ENCODE data around the gene RANBP17.

Gene RANBP17

DNA sequence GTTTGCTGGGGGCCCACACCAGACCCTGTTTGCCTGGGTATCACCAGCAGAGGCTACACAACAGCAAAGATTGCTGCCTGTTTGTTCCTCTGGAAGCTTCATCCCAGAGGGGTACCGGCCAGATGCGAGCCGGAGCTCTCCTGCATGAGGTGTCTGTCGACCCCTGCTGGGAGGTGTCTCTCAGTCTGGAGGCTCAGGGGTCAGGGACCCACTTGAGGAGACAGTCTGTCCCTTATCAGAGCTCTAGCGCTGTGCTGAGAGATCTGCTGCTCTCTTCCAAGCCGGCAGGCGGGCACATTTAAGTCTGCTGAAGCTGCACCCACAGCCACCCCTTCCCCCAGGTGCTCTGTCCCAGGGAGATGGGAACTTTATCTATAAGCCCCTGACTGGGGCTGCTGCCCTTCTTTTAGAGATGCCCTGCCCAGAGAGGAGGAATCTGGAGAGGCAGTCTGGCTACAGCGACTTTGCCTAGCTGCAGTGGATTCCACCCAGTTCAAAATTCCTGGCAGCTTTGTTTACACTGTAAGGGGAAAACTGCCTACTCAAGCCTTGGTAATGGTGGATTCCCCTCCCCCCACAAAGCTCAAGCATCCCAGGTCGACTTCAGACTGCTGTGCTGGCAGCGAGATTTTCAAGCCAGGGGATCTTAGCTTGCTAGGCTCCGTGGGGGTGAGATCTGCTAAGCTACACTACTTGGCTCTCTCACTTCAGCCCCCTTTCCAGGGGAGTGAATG is 241.2 kb downstream of the RANBP17 start:
- DNase-seq = no peak

DNA sequence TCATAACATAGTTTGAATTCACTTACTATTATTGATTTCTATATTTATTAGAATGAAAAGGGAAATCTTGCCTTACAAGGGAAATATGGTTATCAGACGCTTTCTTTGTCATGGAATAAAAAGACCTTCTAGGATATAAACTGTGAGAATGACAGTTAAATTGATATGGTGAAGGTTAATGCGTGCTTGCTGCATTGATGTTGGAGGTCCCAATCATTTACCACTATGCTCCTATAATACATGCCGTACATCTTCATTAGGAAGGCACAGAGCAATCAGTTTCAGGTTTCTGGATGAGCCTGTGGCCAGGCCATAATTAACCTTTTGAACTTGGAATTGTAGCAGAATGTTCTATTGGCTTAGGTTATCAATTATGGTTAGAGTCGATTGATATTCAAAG is 245.9 kb downstream of the RANBP17 start:
- DNase-seq = no peak

DNA sequence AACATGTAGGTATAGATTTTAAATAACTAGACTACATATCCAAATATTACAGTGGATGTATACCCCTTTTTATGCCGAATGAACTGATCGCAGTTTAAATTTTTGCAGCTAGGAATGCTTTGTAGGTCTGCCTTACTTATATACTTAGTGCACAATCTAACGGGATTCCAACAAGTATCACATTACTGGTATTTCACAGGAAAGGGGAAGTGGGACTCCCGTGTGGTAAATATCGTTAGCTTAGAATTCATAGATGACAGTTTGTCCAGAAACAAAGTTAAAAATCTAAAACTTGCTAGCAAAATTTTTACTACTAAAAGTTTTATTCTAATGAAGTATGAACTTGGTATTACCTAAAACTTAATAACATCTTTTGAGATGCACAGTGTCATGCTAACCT is 253.7 kb downstream of the RANBP17 start:
- no peak for DNase-seq

DNA sequence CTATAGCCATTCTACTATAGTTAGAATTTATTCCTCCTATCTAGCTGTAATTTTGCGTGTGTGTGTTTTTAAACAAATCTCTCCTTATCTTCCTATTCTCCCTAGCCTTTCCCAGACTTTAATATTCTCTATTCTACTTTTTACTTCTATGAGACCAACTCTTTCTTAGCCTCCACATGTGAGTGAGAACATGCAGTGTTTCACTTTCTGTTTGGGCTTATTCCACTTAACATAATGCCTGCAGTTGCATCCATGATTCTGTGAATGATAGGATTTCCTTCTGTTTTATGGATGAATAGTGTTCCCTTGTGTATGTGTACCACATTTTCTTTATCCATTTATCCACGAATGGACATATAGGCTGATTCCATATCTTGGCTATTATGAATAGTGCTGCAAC is 254.9 kb downstream of the RANBP17 start:
- no peak for DNase-seq

DNA sequence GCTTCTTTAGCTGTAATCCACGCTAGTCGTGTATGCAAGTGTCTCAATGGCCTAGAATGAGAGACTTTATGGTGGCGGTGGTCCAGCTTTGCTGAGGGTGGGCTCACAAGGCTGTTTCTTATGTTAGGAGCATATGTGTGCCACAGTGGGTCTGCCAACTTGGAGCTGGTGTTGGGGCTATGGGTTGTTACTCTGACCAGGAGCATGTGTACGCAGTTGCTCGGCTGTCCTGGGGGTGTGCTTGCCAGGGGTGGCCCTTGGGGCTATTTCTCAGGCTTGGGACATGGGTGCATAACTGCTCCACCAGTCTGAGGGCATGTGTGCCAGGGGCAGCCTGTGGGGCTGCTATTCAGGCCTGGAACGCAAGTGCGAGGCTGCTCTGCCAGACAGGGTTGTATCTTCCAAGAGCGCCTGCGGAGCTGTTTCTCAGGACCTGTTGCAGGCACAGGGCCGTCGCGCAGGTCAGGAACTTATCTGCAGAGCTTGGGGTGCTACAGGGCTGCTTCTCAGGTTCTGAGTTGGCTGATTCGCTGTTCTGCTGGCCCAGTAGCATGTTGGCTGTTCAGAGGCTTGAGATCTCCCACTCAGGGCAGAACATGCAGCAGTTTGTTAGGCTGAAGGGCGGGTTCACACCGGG is 259.3 kb downstream of the RANBP17 start:
- DNase-seq = no peak

DNA sequence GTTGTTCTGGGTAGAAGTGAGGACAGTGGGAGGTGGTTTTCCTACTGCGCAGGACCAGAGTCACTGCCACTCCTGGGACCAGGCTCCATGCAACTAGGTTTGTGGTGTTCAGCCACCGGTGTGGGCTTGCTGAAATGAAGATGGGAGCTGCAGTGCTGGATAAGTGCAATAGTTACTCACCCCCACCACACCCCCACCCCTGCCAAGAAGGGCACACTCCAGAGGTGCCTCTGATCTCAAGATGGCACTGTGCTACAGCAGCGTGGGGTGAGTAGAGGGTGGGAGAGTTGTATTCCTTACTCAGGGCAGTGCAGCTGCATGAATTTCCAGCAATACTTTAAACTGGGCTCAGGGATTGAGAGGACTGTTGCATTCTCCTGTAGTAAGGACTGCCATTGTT is 259.8 kb downstream of the RANBP17 start:
- DNase-seq = no peak

DNA sequence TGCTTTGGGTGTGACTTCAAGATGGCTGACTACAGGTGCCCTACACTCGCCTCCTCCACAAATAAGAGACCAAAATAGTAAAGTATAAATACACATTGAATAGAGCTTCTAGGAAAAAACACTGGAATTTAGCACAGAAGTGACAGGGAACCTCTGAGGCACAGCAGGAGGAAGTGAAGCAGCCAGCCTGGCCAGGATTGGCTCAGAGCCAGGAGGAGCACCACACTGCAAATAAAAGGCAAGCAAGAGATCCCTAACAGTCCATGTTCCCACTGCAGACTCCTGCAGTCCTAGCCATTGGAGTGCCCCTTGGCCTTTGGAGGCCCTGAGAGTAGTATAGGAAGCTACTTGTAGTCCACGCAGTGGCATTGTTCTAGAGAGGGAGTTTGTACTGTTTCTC is 260.6 kb downstream of the RANBP17 start:
- no peak for DNase-seq

DNA sequence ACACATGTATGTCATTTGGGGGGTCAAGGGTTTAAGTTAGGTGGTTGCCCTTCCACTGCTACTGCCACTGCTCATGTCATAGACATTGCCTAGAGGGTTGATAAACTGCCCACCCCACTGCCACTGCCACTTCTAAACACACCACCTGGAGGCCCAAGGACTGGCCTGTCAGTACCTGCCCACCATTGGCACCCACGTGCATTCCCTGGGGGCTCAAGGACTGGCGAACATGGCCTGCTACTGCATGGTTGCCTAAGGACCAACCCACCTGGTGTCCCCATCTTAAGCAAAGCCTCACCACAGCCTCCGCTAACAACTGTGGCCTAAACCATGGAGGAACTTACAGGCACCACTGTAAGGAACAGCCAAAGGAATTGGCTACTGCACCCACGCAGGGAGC is 261.6 kb downstream of the RANBP17 start:
- DNase-seq = no peak

DNA sequence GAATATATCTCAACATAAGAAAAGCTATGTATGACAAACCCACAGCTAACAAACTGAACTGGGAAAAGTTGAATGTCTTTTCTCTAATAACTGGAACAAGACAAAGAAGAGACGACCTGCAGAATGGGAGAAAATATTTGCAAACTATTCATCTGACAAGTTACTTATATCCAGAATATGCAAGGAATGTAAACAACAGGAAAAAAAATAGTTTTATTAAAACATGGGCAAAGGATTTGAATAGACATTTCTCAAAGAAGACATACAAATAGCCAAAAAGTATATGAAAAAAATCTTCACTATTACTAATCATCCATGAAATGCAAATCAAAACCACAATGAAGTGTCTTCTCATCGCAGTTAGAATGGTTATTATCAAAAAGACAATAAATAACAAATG is 265.5 kb downstream of the RANBP17 start:
- no peak for DNase-seq

DNA sequence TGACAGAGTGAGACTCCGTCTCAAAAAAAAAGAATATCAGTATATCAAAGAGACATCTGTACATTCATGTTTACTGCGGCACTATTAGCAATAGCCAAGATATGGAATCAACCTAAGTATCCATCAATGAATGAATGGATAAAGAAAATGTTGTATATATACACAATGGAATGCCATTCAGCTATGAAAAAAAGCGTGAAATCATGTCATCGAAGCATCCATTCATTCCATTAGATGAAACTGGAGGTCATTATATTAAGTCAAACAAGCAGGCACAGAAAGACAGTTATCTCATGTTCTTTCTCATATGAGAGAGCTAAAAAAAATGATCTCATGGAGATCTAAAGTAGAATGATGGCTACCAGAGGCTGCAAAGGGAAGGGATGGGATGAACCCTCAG is 266.3 kb downstream of the RANBP17 start:
- DNase-seq = no peak

DNA sequence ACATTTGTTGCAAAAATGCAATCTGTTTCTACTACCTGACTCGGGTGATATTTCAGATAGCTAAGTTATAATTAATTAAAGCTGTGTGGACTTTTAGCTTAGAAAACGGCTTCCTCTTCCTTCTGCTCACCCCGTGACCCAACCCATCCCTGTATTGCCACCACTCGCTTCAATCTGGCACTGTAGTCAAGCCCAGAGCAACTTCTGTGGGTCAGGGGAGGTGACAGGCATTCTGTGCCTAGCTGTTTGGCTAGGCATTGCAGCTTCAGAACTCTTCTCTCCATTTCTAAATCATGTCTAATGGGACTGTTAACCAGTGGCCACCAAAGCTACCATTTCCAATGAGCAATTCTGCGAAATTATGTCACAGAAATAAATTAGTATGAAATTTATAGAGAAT is 267.5 kb downstream of the RANBP17 start:
- DNase-seq = no peak

DNA sequence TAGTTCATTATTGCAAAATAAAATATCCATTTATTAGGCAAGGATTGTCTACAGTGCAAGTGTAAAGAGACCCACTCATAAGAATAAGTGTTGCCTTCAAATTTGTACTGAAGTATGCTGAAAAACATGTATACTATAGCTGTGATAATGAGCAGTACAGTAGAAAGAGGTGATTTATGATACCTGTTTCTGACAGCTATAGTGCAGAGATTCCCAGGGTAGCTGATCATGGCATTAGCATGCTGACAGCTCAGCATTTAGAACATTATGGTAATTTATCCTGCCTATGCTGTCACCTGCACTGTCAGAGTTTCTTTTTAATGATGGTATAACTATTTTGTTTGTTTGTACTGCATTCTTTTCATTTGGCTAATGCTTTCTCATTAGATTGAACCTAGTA is 269.7 kb downstream of the RANBP17 start:
- no peak for DNase-seq

DNA sequence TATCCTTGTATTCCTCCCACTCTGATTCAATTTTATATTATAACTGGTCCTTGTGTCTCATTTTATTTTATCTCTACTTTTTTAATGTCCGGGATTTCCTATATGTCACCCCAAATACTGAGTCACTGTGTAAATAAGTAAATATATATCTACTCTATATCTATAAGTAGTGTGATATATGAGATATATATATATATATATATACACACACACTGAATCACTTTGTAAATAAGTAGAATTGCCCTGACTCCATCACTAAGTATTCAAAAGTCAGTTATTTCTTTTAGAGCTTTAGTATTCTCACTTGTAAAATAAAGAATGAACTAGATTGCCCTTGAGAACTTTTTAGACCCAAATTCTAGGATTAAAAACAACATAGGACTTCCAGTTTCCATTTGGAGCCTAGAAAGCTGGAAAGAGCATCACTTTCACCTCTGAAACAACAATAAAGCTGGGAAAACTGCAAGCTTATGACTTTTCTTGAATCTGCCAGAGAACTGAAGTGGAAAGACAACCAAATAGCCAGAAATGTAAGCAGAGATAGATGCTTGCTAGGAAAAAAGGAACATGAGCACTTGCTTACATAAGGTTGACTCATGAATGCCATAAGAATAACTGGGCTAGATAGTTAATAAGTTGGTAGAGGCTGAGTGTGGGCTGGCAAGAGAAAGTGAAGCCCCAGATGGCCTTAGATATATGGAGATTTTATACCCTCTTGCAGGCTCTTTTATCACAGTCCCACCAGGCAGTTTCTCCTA is 276.1 kb downstream of the RANBP17 start:
- DNase-seq = no peak

DNA sequence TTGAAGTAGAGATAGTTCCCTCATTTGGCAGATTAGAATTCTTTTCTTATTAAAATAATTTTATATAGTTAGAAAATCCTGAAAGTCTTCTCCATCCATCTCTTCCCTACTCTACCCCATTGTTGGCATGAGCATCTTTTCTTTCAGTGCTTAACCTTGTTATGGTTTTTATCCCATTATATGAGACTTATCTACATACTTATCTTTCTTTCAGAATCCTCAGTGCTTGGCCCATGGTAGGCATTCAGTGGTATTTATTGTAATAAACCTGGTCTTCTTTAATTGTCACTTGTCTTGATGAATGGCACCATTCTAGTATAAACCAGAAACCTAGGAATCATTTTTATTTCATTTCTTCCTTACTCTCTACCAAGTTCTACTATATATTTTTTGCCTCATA is 277.4 kb downstream of the RANBP17 start:
- no peak for DNase-seq

DNA sequence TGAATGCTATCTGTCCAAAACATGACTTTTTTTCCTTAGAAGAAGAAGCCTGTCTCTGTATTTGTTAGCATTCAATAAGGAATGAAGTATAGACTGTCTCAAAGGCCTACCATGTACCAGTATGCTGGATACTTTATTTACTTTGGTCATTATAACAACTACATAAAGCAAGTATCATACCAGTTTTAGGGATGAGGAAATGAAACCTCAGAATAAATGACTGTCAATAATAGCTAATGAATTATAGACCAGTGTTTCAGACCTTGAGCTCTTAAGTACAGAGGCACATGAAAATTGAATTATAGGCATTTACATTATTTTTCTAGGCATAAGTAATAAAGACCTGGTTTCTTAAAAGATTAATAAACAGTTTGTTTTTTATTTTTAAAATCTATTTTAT is 280.8 kb downstream of the RANBP17 start:
- DNase-seq = no peak

DNA sequence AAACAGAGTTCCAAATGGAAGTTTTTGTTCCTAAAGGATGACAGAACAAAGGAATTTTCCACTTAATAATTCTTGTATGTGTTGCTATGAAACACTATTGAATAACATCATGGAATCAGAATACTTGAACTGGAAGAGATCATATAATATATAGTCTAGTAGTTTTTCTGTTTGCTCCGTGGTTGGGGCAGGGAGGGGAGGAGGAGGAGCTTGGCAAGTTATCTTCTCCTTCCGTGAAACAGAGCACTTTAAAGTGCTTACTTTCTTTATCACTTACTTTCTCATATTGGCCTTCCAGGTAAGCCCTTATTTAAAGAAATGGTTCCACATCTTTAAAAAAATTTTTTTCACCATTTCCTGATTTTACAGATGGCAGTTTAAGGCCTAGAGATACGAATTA is 281.4 kb downstream of the RANBP17 start:
- DNase-seq = no peak

DNA sequence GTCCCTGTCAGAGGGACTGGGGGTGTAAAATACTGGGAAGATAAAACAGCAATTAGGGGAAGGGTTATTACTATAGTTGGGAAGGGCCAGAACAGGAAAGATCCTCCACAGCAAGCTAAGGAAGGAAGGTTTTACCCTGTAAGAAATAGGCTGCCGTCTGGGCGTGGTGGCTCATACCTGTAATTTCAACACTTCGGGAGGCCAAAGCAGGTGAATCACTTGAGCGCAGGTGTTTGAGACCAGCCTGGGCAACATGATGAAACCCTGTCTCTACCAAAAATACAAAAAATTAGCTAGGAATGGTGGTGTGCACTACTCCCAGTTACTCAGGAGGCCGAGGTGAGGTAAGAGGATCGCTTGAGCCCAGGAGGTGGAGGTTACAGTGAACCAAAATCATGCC is 282.1 kb downstream of the RANBP17 start:
- DNase-seq = no peak

DNA sequence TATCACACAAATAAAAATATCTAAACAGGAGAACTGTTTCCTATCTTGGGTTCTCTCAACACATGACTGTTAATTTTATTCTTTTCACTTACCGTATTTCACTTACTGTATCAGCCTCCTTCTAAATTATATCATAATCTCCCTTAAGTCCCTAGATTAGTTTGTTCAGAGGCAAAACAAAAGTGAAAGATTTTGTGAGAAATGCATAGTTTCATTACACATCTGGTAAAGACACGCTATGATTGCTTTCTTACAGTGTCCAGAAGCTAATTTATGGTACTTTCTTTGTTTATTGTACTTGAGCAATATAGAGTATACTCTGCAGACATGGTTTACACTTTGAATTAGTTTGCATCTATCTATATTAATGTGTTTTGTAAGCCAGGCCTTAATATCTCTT is 287.5 kb downstream of the RANBP17 start:
- DNase-seq = no peak

DNA sequence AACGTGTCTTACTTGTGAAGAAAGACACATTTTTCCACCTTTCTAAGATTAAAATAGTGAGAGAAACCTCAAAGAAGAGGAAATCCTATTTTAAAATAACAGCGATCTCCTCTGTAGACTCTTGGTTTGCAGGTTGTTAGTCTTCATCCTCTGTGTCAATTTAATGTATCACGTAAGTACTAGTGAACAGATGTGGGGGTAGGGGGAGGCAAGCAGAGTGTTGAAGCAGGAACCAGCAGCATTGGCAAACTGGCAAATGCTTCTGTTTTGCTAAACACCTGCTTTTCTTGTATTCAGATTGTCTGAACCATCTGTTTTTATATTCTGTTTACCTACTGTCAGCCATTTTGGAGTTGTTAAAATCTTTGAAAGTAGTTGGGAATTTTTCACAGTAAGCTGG is 288.0 kb downstream of the RANBP17 start:
- no peak for DNase-seq

DNA sequence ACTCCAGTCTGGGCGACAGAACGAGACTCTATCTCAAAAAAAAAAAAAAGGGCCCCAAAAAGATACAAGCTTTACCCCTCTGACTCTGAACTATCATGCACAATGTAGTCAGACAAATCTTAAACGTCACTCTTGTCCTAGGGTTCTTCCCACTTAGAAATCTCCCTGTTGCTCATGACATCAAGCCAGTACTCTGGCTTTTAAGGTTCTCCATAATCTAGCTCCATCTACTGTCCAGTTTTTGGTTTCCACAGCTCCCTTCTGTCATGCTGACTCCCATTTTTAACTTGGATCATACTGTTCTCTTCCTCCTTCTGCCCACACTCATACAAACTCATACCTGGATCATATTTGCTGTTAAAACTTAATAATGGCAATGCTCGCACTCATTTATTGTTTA is 290.6 kb downstream of the RANBP17 start:
- DNase-seq = no peak

DNA sequence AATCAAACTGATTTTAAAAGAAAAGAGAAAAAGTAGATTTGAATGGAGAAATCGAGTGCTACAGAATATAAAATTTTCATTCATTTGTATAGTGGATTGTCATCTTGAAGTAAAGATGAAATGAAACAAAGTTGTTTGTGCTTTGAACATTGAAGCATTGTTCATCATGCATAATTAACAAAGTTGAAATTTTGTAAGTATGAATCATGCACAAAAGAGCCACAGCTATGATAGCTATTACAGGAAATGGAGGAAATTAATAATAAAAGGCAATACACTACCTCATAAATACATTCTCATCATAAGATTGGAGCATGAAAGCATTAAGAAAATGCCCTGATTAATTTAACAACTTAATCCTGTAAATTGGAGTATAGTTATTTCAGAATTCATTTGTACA is 293.8 kb downstream of the RANBP17 start:
- DNase-seq = no peak

DNA sequence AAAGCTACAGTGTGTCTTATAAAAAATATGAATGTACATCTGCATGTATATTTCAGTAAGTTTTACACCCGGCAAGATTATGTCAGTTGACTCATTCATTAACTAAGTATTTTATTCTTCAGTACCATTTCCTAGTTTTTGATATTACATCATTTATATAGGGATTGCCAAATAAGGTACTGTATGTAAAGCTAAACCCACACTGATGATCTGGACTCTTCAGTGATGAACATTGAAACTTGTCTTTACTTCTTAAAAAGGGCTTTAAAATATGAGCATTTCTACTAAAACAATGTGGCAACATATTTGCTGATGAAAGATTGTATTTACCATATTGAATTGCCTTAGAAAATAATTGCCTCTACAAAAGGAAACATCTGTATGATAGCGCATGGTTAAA is 295.5 kb downstream of the RANBP17 start:
- DNase-seq = no peak

DNA sequence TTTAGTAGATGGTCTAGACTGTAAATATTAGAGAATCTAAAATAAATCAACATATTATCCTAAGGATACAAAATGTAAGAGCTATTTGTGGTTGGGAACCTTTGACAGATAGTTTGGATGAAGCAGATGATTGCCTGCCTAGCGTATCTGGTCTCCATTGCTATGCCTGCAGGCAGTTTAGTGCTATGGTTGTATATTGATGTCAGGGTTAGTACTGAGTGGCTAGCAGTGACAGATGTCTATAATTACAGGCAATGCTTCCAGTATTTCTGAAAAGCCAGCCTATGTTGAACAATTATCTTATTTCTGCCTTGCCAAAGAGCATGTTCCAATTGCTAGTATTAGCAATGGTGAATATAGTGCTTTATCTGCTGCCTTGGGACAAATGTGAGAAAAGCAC is 296.0 kb downstream of the RANBP17 start:
- no peak for DNase-seq

DNA sequence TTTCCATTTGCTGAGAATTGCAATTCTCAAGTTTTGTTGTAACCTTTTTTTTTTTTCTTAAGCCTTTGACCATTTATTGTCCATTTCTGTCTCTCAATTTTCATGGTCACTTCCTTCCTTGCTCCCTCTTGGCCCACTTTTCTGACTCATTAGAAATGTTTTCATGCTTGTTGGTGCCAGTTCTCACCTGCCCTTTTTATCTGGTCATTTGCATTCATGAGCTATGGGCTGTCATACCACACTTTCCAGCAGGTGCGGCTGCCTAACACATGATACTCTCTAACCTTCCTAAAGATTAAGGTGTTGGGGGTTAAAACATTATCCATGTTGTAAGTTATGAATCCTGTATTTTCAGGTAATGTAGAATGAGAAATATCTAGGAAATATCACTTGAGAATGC is 296.8 kb downstream of the RANBP17 start:
- DNase-seq = no peak

All from stimulated activated CD4-positive, alpha-beta T cell treated with anti-CD3 and anti-CD28 coated beads, Interleukin-2, amount 100 ng/mL, for 24 hours (primary cell).